WERI-Rb-1 (cell line): Measurements from ENCODE around the gene PTP4A1.
"Not testable (repeated sequence)": the region's sequence is repeated elsewhere in the genome, so short reads cannot be mapped to it uniquely, and the experiment has no call there.

Source experiments
- DNase-seq: peaks from one replicate; pipeline ENCODE4 v3.0.0-alpha.2; 2020
- H3K27ac ChIP-seq: fragments of 250-450 bp; sonication (Bioruptor Pico); 2 replicates; pipeline ENCODE4 v1.5.1; 2020; ENCODE audit warnings: mild to moderate bottlenecking, moderate library complexity
- H3K27me3 ChIP-seq: fragments of 250-450 bp; sonication (Bioruptor Pico); 2 replicates; pipeline ENCODE4 v1.5.1; 2021; ENCODE audit warnings: mild to moderate bottlenecking, low read depth, moderate library complexity; ENCODE audit not compliant: insufficient read depth, severe bottlenecking
- H3K36me3 ChIP-seq: fragments of 250-450 bp; sonication (Bioruptor Pico); 2 replicates; pipeline ENCODE4 v1.5.1; 2020; ENCODE audit warnings: mild to moderate bottlenecking, moderate library complexity
- H3K4me3 ChIP-seq: 2 replicates; pipeline ENCODE4 v1.5.1; 2011; ENCODE audit warnings: low read depth, mild to moderate bottlenecking, control low read depth, low read length
- H3K9me3 ChIP-seq: fragments of 250-450 bp; sonication (Bioruptor Pico); 2 replicates; pipeline ENCODE4 v1.5.1; 2021; ENCODE audit warnings: mild to moderate bottlenecking, moderate library complexity; ENCODE audit not compliant: severe bottlenecking
- CTCF ChIP-seq: IDR thresholded peaks from 2 replicates; pipeline ENCODE4 v1.5.1; 2011; ENCODE audit warnings: low read depth, mild to moderate bottlenecking, control low read depth, inconsistent platforms, low read length

PTP4A1 gene

DNA sequence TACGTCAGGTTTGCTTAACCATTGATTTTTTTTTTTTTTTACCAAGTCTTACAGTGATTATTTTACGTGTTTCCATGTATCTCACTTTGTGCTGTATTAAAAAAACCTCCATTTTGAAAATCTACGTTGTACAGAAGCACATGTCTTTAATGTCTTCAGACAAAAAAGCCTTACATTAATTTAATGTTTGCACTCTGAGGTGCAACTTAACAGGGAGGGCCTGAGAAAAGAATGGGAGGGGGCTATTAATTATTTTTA lies 8.4 kb downstream of the PTP4A1 start:
- Histone ChIP-seq H3K27ac (no peak overlapping the region), H3K4me3 (no peak overlapping the region), H3K36me3 (peaks cover 57% of the 10 kb centered on the region), H3K9me3 (no peaks in the 10 kb centered on the region), H3K27me3 (no peaks in the 10 kb centered on the region)
- TF ChIP-seq CTCF = no peak
- no peak for DNase-seq

DNA sequence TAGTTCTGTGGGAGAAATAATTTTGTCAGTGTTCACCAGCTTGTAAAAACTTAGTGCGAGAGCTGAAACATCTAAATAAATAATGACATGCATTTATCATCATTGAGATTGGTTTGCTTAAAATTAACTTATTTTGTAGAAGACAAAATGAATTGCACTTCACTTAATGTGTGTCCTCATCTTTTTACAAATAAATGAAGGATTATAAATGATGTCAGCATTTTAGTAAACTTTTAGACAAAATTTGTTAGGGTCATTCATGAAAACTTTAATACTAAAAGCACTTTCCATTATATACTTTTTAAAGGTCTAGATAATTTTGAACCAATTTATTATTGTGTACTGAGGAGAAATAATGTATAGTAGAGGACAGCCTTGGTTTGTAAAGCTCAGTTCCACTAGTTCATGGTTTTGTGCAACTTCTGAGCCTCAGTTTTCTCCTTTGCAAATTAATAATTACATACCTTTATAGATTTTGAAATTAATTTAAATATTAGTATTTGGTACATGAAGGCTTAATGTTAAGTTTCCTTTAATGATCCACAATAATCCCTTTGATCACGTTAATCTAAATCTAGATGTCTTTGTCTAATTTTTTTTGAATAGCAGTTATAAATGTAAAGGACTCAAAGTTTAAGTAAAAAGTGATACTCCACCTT lies 9.2 kb downstream of the PTP4A1 start:
- no peak for TF ChIP-seq CTCF
- H3K4me3 ChIP-seq = no peak overlapping the region
- no peaks in the 10 kb centered on the region for H3K27me3 ChIP-seq
- no peak for DNase-seq
- peaks cover 54% of the 10 kb centered on the region for H3K36me3 ChIP-seq
- no peak overlapping the region for H3K27ac ChIP-seq
- no peaks in the 10 kb centered on the region for H3K9me3 ChIP-seq

- no peaks in the 10 kb centered on the region for H3K27me3 ChIP-seq
- H3K4me3 ChIP-seq = no peak overlapping the region
- H3K9me3 ChIP-seq = no peaks in the 10 kb centered on the region
- H3K27ac ChIP-seq = no peak overlapping the region
- DNase-seq = no peak
- no peak for TF ChIP-seq CTCF
- peaks cover 42% of the 10 kb centered on the region for H3K36me3 ChIP-seq
Observed at GRCh38 chr6:63582579-63583231, 10.4 kb downstream of the PTP4A1 start.

- H3K36me3 ChIP-seq = peaks cover 27% of the 10 kb centered on the region
Observed at GRCh38 chr6:63584125-63584514, 11.8 kb downstream of the PTP4A1 start.

GRCh38 chr6:63584566-63584965 lies 12.3 kb downstream of the PTP4A1 start:
- no peak overlapping the region for H3K27ac ChIP-seq
- H3K36me3 ChIP-seq = peaks cover 23% of the 10 kb centered on the region
- H3K4me3 ChIP-seq = no peak overlapping the region
- no peaks in the 10 kb centered on the region for H3K9me3 ChIP-seq
- H3K27me3 ChIP-seq = no peaks in the 10 kb centered on the region
- DNase-seq = no peak
- no peak for TF ChIP-seq CTCF

More at GRCh38 chr6:63584125-63584514, 11.8 kb downstream of the PTP4A1 start:
- Histone ChIP-seq H3K9me3 (no peaks in the 10 kb centered on the region), H3K27me3 (no peaks in the 10 kb centered on the region), H3K27ac (no peak overlapping the region), H3K4me3 (no peak overlapping the region)
- DNase-seq = no peak
- no peak for TF ChIP-seq CTCF

DNA sequence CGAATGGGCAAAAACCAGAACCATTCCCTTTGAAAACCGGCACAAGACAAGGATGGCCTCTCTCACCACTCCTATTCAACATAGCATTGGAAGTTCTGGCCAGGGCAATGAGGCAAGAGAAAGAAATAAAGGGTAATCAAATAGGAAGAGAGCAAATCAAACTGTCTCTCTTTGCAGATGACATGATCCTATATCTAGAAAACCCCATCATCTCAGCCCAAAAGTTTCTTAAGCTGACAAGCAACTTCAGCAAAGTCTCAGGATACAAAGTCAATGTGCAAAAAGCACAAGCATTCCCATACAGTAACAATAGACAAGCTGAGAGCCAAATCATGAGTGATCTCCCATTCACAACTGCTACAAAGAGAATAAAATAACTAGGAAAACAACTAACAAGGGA lies 13.4 kb downstream of the PTP4A1 start:
- H3K4me3 ChIP-seq, H3K27me3 ChIP-seq, H3K9me3 ChIP-seq, DNase-seq, H3K27ac ChIP-seq: not testable (repeated sequence)
- peaks cover 12% of the 10 kb centered on the region for H3K36me3 ChIP-seq
